ENCODE measurements around the gene PCDHA2. TPM values are rescaled to one million over a fixed set of nuclear protein-coding genes. Genes with fewer than 3 reads are reported as not detected.
A peak's percentile ranks its signal among the peaks of the same experiment; 100 is the strongest.
"Not testable (repeated sequence)": the region's sequence is repeated elsewhere in the genome, so short reads cannot be mapped to it uniquely, and the experiment has no call there.

The PCDHA2 gene
- total and polyA plus RNA-seq, 2 donors (not counting 3 experiments of a cell fraction or from before 2014, with no cell fraction given), result not detected

DNA sequence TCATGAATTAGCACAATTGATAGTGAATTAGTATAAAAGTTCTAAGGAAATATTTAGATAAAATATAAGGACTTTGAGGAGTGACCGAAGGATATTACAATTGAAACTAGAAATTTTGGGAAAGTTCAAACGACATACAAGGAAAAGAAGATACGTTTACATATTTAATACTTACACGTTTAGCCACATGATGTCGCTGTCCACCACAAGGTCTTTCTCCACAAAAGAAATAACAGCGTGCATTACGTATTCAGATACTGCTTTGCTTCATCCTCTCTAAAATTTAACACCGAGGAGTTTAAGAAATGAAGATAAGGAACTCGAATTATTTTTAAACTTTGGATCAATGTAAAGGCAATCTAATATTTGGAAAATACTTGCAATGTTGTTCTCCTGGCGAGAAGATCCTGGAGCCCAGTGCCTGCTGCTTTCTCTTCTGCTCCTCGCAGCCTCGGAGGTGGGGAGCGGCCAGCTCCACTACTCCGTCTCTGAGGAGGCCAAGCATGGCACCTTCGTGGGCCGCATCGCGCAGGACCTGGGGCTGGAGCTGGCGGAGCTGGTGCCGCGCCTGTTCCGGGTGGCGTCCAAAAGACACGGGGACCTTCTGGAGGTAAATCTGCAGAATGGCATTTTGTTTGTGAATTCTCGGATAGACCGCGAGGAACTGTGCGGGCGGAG is 6.3 kb downstream of the PCDHA2 start, which contains the start of gene PCDHA3:
PCDHA3 (plus strand) TSS at position 242 of the 678 bp plus-strand sequence.
- no peaks in the 10 kb centered on the region for H3K36me3 ChIP-seq (ENCODE audit: control insufficient read depth in 2 of 2, extremely low read depth in 1 of 2, insufficient read depth in 2 of 2, low read length in 2 of 2)
- peak within 1 kb of the TSS; percentile 20 for H2AFZ ChIP-seq (ENCODE audit: low read depth, low read length)
- FAIRE-seq (no peak), DNase-seq (ENCODE audit: low read depth, low spot score) (peak; percentile 34)
- H3K27me3 ChIP-seq (ENCODE audit: control insufficient read depth in 2 of 2, insufficient read depth in 2 of 2, low read length in 2 of 2), result no peaks in the 10 kb centered on the region
- H3K79me2 ChIP-seq (ENCODE audit: control insufficient read depth, insufficient read depth, low read length), result no peaks in the 10 kb centered on the region
- no peaks in the 10 kb centered on the region for H3K9me1 ChIP-seq (replicated peaks; ENCODE audit: control insufficient read depth, extremely low read depth, insufficient read depth, low read length)
- ChIA-PET CTCF (no interaction called here), POLR2A (no interaction called here)
- no peak within 1 kb of the TSS for H3K27ac ChIP-seq (ENCODE audit: insufficient read depth, low read depth, low read length)
- H3K9ac ChIP-seq (replicated peaks; ENCODE audit: extremely low read depth, insufficient read depth, low read length), result no peak within 1 kb of the TSS
- H3K4me3 ChIP-seq (replicated peaks in 1 of 3; ENCODE audit: insufficient read depth in 1 of 3, low read depth in 1 of 3, low read length in 3 of 3), result peak within 1 kb of the TSS in 2 of 3 experiments; percentile 23 to 24
- peak within 1 kb of the TSS; percentile 25 for H3K4me2 ChIP-seq (ENCODE audit: insufficient read depth, low read length)
- H3K9me3 ChIP-seq (replicated peaks; ENCODE audit: control insufficient read depth, insufficient read depth, low read length), result no peaks in the 10 kb centered on the region
- dilution Hi-C loops (cut with MboI; ENCODE audit: extremely low pct_ligation_motif_present, low sequenced_read_pairs), result no loop called here
- no TSS peak for BruUV-seq (replicated peaks)
- intact Hi-C loops (cut with micrococcal nuclease), result no loop called here
- H3K4me1 ChIP-seq (ENCODE audit: control insufficient read depth, extremely low read depth, insufficient read depth, low read length), result no peaks in the 10 kb centered on the region
- no peaks in the 10 kb centered on the region for H4K20me1 ChIP-seq (replicated peaks; ENCODE audit: control insufficient read depth, extremely low read depth, insufficient read depth, low read length)
- TF ChIP-seq, protein P1, sequence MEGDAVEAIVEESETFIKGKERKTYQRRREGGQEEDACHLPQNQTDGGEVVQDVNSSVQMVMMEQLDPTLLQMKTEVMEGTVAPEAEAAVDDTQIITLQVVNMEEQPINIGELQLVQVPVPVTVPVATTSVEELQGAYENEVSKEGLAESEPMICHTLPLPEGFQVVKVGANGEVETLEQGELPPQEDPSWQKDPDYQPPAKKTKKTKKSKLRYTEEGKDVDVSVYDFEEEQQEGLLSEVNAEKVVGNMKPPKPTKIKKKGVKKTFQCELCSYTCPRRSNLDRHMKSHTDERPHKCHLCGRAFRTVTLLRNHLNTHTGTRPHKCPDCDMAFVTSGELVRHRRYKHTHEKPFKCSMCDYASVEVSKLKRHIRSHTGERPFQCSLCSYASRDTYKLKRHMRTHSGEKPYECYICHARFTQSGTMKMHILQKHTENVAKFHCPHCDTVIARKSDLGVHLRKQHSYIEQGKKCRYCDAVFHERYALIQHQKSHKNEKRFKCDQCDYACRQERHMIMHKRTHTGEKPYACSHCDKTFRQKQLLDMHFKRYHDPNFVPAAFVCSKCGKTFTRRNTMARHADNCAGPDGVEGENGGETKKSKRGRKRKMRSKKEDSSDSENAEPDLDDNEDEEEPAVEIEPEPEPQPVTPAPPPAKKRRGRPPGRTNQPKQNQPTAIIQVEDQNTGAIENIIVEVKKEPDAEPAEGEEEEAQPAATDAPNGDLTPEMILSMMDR (IDR thresholded peaks at IDR 0.05; ENCODE audit: extremely low read depth in 1 of 2, insufficient read depth in 1 of 2, low read depth in 1 of 2, low read length in 2 of 2), result peak in 1 of 2 donors; percentile 13
- TF ChIP-seq, protein P2, sequence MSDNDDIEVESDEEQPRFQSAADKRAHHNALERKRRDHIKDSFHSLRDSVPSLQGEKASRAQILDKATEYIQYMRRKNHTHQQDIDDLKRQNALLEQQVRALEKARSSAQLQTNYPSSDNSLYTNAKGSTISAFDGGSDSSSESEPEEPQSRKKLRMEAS (IDR thresholded peaks at IDR 0.05; ENCODE audit: insufficient read depth, insufficient read length), result no peak

DNA sequence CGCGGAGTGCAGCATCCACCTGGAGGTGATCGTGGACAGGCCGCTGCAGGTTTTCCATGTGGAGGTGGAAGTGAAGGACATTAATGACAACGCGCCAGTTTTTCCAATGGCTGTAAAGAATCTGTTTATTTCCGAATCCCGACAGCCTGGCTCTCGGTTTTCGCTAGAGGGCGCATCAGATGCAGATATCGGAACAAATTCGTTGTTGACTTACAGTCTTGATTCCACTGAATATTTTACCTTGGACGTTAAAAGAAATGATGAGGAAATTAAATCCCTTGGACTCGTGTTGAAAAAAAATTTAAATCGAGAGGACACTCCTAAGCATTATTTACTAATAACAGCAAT is 6.8 kb downstream of the PCDHA2 start:
- TF ChIP-seq, protein P1 (IDR thresholded peaks at IDR 0.05; ENCODE audit: extremely low read depth in 1 of 2, insufficient read depth in 1 of 2, low read depth in 1 of 2, low read length in 2 of 2), result peak; percentile 24 to 35
- TF ChIP-seq MYC (IDR thresholded peaks at IDR 0.05; ENCODE audit: low read depth, low read length) (no peak), POLR2A (IDR thresholded peaks at IDR 0.05; ENCODE audit: low read depth, low read length) (no peak)
- Histone ChIP-seq H3K4me3 (replicated peaks in 1 of 3; ENCODE audit: insufficient read depth in 1 of 3, low read depth in 1 of 3, low read length in 3 of 3) (peak overlapping the region in 2 of 3 experiments; percentile 21 to 24), H3K9me3 (replicated peaks; ENCODE audit: control insufficient read depth, insufficient read depth, low read length) (no peaks in the 10 kb centered on the region), H3K4me2 (ENCODE audit: insufficient read depth, low read length) (peak overlapping the region; percentile 25), H4K20me1 (replicated peaks; ENCODE audit: control insufficient read depth, extremely low read depth, insufficient read depth, low read length) (no peaks in the 10 kb centered on the region), H3K27me3 (ENCODE audit: control insufficient read depth in 2 of 2, insufficient read depth in 2 of 2, low read length in 2 of 2) (no peaks in the 10 kb centered on the region), H3K27ac (ENCODE audit: insufficient read depth, low read depth, low read length) (no peak overlapping the region), H3K4me1 (ENCODE audit: control insufficient read depth, extremely low read depth, insufficient read depth, low read length) (no peaks in the 10 kb centered on the region), H3K9ac (replicated peaks; ENCODE audit: extremely low read depth, insufficient read depth, low read length) (no peak overlapping the region), H3K9me1 (replicated peaks; ENCODE audit: control insufficient read depth, extremely low read depth, insufficient read depth, low read length) (no peaks in the 10 kb centered on the region), H3K36me3 (ENCODE audit: control insufficient read depth in 2 of 2, extremely low read depth in 1 of 2, insufficient read depth in 2 of 2, low read length in 2 of 2) (no peaks in the 10 kb centered on the region), H3K79me2 (ENCODE audit: control insufficient read depth, insufficient read depth, low read length) (no peaks in the 10 kb centered on the region), H2AFZ (ENCODE audit: low read depth, low read length) (no peak overlapping the region)
- CTCF ChIA-PET, result no interaction called here
- POLR2A ChIA-PET, result no interaction called here
- DNase-seq (ENCODE audit: low read depth, low spot score) (peak; percentile 4), FAIRE-seq (peak; percentile 37)
- intact Hi-C loops (cut with micrococcal nuclease), result no loop called here
- no TSS peak for BruUV-seq (replicated peaks)
- dilution Hi-C loops (cut with MboI; ENCODE audit: extremely low pct_ligation_motif_present, low sequenced_read_pairs), result no loop called here

DNA sequence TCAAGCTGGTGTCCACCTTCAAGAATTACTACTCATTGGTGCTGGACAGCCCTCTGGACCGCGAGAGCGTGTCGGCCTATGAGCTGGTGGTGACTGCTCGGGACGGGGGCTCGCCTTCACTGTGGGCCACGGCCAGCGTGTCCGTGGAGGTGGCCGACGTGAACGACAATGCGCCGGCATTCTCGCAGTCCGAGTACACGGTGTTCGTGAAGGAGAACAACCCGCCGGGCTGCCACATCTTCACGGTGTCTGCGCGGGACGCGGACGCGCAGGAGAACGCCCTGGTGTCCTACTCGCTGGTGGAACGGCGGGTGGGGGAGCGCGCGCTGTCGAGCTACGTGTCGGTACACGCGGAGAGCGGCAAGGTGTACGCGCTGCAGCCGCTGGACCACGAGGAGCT is 7.7 kb downstream of the PCDHA2 start:
- dilution Hi-C loops (cut with MboI; ENCODE audit: extremely low pct_ligation_motif_present, low sequenced_read_pairs); H3K27ac ChIP-seq (ENCODE audit: insufficient read depth, low read depth, low read length); CTCF ChIA-PET; FAIRE-seq; H3K79me2 ChIP-seq (ENCODE audit: control insufficient read depth, insufficient read depth, low read length); intact Hi-C loops (cut with micrococcal nuclease); H3K27me3 ChIP-seq (ENCODE audit: control insufficient read depth in 2 of 2, insufficient read depth in 2 of 2, low read length in 2 of 2); POLR2A ChIA-PET; BruUV-seq (replicated peaks); H4K20me1 ChIP-seq (replicated peaks; ENCODE audit: control insufficient read depth, extremely low read depth, insufficient read depth, low read length); H3K36me3 ChIP-seq (ENCODE audit: control insufficient read depth in 2 of 2, extremely low read depth in 1 of 2, insufficient read depth in 2 of 2, low read length in 2 of 2); H3K9me1 ChIP-seq (replicated peaks; ENCODE audit: control insufficient read depth, extremely low read depth, insufficient read depth, low read length); H2AFZ ChIP-seq (ENCODE audit: low read depth, low read length); DNase-seq (ENCODE audit: low read depth, low spot score); H3K4me3 ChIP-seq (replicated peaks in 1 of 3; ENCODE audit: insufficient read depth in 1 of 3, low read depth in 1 of 3, low read length in 3 of 3); H3K9me3 ChIP-seq (replicated peaks; ENCODE audit: control insufficient read depth, insufficient read depth, low read length); H3K9ac ChIP-seq (replicated peaks; ENCODE audit: extremely low read depth, insufficient read depth, low read length); H3K4me2 ChIP-seq (ENCODE audit: insufficient read depth, low read length); H3K4me1 ChIP-seq (ENCODE audit: control insufficient read depth, extremely low read depth, insufficient read depth, low read length): not testable (repeated sequence)

Measured in endothelial cell of umbilical vein (primary cell).